GM20431 (cell line): Measurements from ENCODE around the gene SPATS2L.
"Not testable (repeated sequence)": the region's sequence is repeated elsewhere in the genome, so short reads cannot be mapped to it uniquely, and the experiment has no call there.

Source experiments
- in situ Hi-C: fragments of 300-500 bp; cut with MseI, MboI; formaldehyde crosslinking; loops from one replicate; pipeline ENCODE4 v1.15.0; 2020; ENCODE audit warnings: low sequenced_read_pairs; ENCODE audit not compliant: unreplicated experiment

Gene SPATS2L

GRCh38 chr2:200344202-200344601 is 37.7 kb downstream of the SPATS2L start:
- in situ Hi-C loops: not testable (repeated sequence)

GRCh38 chr2:200345975-200346374 is 39.5 kb downstream of the SPATS2L start:
- in situ Hi-C loops: no loop called here

GRCh38 chr2:200347301-200347700 is 40.8 kb downstream of the SPATS2L start:
- in situ Hi-C loops: no loop called here

- in situ Hi-C loops: no loop called here
These were observed 42.5 kb downstream of the SPATS2L start for GRCh38 chr2:200348897-200349563.

- in situ Hi-C loops: no loop called here
These were observed 43.4 kb downstream of the SPATS2L start for GRCh38 chr2:200349868-200350267.

- in situ Hi-C loops: no loop called here
These were observed 44.4 kb downstream of the SPATS2L start for GRCh38 chr2:200350850-200351285.

- in situ Hi-C loops: no loop called here
These were observed 45.3 kb downstream of the SPATS2L start for GRCh38 chr2:200351815-200352214.

GRCh38 chr2:200352636-200353035 is 46.1 kb downstream of the SPATS2L start:
- in situ Hi-C loops: no loop called here

GRCh38 chr2:200353120-200353519 is 46.6 kb downstream of the SPATS2L start:
- in situ Hi-C loops: no loop called here

- in situ Hi-C loops: no loop called here
These were observed 47.4 kb downstream of the SPATS2L start for GRCh38 chr2:200353874-200354273.

- in situ Hi-C loops: no loop called here
These were observed 48.6 kb downstream of the SPATS2L start for GRCh38 chr2:200354833-200355751.

GRCh38 chr2:200356321-200356720 is 49.8 kb downstream of the SPATS2L start:
- in situ Hi-C loops: no loop called here

- in situ Hi-C loops: no loop called here
These were observed 50.4 kb downstream of the SPATS2L start for GRCh38 chr2:200356857-200357384.

GRCh38 chr2:200357845-200358244 is 51.4 kb downstream of the SPATS2L start:
- in situ Hi-C loops: no loop called here

- in situ Hi-C loops: no loop called here
These were observed 53.1 kb downstream of the SPATS2L start for GRCh38 chr2:200359552-200359951.

- in situ Hi-C loops: no loop called here
These were observed 53.9 kb downstream of the SPATS2L start for GRCh38 chr2:200360364-200360763.

- in situ Hi-C loops: no loop called here
These were observed 55.9 kb downstream of the SPATS2L start for GRCh38 chr2:200362202-200362917.

- in situ Hi-C loops: no loop called here
These were observed 56.8 kb downstream of the SPATS2L start for GRCh38 chr2:200363279-200363678.

GRCh38 chr2:200364142-200364541 is 57.6 kb downstream of the SPATS2L start:
- in situ Hi-C loops: no loop called here

GRCh38 chr2:200364620-200365019 is 58.1 kb downstream of the SPATS2L start:
- in situ Hi-C loops: no loop called here
